ENCODE measurements around the gene SPDYE2. TPM values are rescaled to one million over a fixed set of nuclear protein-coding genes. Genes with fewer than 3 reads are reported as not detected.
A peak's percentile ranks its signal among the peaks of the same experiment; 100 is the strongest.
"Not testable (repeated sequence)": the region's sequence is repeated elsewhere in the genome, so short reads cannot be mapped to it uniquely, and the experiment has no call there.

SPDYE2 gene
- total and polyA plus RNA-seq, 10 of the 15 experiments (the other 5 are each of a cell fraction or from before 2014, with no cell fraction given) = 0.16 to 6.4 (median 2.3) TPM; not detected in 6

DNA sequence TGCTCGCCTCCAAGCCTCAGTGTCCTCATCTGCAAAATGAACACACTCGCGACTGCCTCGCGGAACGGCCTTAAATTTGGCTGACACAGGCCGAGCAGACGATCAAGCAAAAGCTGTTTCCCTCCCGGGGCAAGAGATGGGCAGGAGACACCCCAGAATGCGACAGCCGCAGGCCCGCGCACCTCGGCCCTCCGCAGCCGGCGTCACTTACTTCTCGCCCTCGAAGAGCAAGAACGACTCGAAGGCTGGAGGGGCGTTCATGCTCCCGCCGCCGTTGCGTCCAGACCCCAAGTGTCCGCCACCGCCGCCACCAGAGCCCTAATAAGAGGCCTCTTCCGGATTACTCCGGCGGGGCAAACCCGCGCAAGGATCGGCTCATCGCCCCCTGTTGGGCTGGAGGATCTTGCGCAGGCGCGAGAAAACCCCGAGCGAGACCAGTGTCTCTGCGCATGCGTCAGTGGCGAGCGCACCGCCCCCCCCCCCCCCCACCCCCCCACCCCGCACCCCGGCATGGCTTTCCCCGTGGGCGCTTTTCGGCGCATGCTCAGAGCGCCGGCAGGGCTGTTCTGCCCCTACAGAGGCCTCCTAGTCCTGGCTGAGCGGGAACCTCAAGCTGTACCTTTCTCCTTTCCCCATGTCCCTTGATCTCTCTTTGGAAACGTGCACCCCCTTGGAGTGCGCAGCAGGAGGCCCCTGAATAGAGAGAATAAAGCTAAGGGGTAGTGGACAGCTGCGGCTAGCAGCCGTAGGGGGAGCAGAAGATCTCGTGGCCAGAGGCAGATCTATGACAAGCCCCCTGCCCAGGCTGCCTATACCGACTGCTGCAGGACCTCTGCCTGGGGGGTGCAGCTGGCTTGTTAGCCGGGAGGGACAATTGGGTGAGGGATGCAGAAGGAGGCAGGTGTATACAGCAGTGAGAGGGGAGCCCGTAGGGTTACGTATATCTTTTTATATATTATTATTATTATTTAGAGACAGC, 21.5 kb downstream of the SPDYE2 start, which contains the start of gene POLR2J3:
Gene POLR2J3, minus strand, starts transcription at position 323 of the 979 bp plus-strand sequence. Its CDS starts 62 bp downstream, at position 261.
- H3K9me3 ChIP-seq (replicated peaks; ENCODE audit: control insufficient read depth, insufficient read depth, low read length); H3K79me2 ChIP-seq (ENCODE audit: control insufficient read depth, insufficient read depth, low read length); FAIRE-seq; H3K4me2 ChIP-seq (ENCODE audit: control insufficient read depth, insufficient read depth); BruUV-seq (replicated peaks); intact Hi-C loops (cut with micrococcal nuclease; ENCODE audit: unreplicated experiment); DNase-seq (ENCODE audit: low read depth, low spot score); in situ Hi-C loops (cut with MboI); RAD21 ChIA-PET (ENCODE audit: unreplicated experiment); H3K4me1 ChIP-seq (ENCODE audit: control insufficient read depth, insufficient read depth, low read length); H3K27me3 ChIP-seq (replicated peaks in 1 of 2; ENCODE audit: control insufficient read depth in 2 of 2, insufficient read depth in 2 of 2, low read length in 1 of 2); H4K20me1 ChIP-seq (ENCODE audit: control insufficient read depth, insufficient read depth); POLR2A ChIA-PET; SMC1A ChIA-PET (ENCODE audit: uncharacterized antibody, unreplicated experiment); H3K36me3 ChIP-seq (ENCODE audit: control insufficient read depth in 2 of 2, insufficient read depth in 2 of 2, low read length in 1 of 2): not testable (repeated sequence)
- H3K27ac ChIP-seq (ENCODE audit: control insufficient read depth, insufficient read depth) = peak within 1 kb of the TSS; percentile 46
- H2AFZ ChIP-seq (ENCODE audit: control insufficient read depth, low read depth, low read length) = peak within 1 kb of the TSS; percentile 34; the same call in 1 of the 2 replicates
- H3K4me3 ChIP-seq = peak within 1 kb of the TSS; percentile 64
- ATAC-seq = peak; percentile 96
- H3K9ac ChIP-seq (ENCODE audit: control insufficient read depth, insufficient read depth, low read length) = peak within 1 kb of the TSS; percentile 64; the same call in 1 of the 2 replicates
- CTCF ChIA-PET = interaction anchor here (0.6 kb wide), 1 partner anchor 174 kb away, joined by 3 read pairs; no protein-coding TSS in a partner anchor
- under 1% methylated on average over 48 of the region's 64 CpGs for WGBS (ENCODE audit: insufficient coverage, insufficient replicate concordance, low lambda C conversion rate, missing lambda C conversion rate)
- TF ChIP-seq, protein P1, sequence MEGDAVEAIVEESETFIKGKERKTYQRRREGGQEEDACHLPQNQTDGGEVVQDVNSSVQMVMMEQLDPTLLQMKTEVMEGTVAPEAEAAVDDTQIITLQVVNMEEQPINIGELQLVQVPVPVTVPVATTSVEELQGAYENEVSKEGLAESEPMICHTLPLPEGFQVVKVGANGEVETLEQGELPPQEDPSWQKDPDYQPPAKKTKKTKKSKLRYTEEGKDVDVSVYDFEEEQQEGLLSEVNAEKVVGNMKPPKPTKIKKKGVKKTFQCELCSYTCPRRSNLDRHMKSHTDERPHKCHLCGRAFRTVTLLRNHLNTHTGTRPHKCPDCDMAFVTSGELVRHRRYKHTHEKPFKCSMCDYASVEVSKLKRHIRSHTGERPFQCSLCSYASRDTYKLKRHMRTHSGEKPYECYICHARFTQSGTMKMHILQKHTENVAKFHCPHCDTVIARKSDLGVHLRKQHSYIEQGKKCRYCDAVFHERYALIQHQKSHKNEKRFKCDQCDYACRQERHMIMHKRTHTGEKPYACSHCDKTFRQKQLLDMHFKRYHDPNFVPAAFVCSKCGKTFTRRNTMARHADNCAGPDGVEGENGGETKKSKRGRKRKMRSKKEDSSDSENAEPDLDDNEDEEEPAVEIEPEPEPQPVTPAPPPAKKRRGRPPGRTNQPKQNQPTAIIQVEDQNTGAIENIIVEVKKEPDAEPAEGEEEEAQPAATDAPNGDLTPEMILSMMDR (IDR thresholded peaks at IDR 0.05 in 2 of 3, conservative IDR thresholded peaks at IDR 0.05 in 1 of 3; ENCODE audit: control insufficient read depth in 2 of 3, extremely low read depth in 1 of 3, insufficient read depth in 1 of 3, low read depth in 3 of 3, low read length in 3 of 3) = peak in 2 of 3 experiments; percentile 22 to 43; a peak in 4 of 6 replicates
- TF ChIP-seq EGR1 (IDR thresholded peaks at IDR 0.05; ENCODE audit: borderline replicate concordance in 1 of 2, low read depth in 2 of 2, low read length in 2 of 2) = peak in 1 of 2 experiments; percentile 43; a peak in 1 of 3 replicates
- TF ChIP-seq IKZF1 (conservative IDR thresholded peaks at IDR 0.05) = 0 out of 2 replicates have a peak, but pooled peaks have one; percentile 32
- peak; percentile 6; the same call in 1 of the 2 replicates for TF ChIP-seq ZBTB11 (CRISPR knock-in tag; IDR thresholded peaks at IDR 0.05)
- peak; percentile 29; the same call in 1 of the 2 replicates for TF ChIP-seq NRF1 (conservative IDR thresholded peaks at IDR 0.05; ENCODE audit: low read depth, low read length)
- 0 out of 2 replicates have a peak, but pooled peaks have one; percentile 33 for TF ChIP-seq RUNX3 (IDR thresholded peaks at IDR 0.05; ENCODE audit: low read length)
- peak; percentile 74; the same call in 1 of the 2 replicates for TF ChIP-seq ZBTB40 (IDR thresholded peaks at IDR 0.05; ENCODE audit: borderline replicate concordance)
- TF ChIP-seq POLR2A (IDR thresholded peaks at IDR 0.05; ENCODE audit: low read depth, low read length) = peak; percentile 51; the same call in 1 of the 2 replicates
- peak; percentile 56; the same call in 1 of the 2 replicates for TF ChIP-seq RELB (IDR thresholded peaks at IDR 0.05; ENCODE audit: low read depth)
